Measurements from ENCODE around the gene OSBP2. TPM values are rescaled to one million over a fixed set of nuclear protein-coding genes. Genes with fewer than 3 reads are reported as not detected.

The OSBP2 gene
- total and polyA plus RNA-seq, 2 experiments from 2014 or later, result 2.1 to 2.9 TPM

DNA sequence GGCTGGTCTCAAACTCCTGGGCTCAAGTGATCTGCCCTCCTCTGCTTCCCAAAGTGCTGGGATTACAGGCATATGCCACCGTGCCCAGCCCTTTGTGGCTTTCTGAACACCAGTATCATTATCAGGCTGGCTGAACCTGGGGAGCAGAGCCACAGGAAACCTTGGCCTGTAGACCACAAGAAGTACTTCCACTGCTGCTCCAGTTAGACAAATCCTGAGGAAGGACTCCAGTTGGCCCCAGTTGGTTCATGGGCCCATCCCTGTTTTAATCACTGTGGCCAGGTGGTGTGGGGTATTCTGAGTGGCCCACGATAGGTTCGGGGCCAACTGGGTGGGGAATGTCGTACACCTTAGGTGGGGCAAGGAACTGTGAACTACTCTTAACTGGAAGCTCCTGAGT is 21.5 kb upstream of the OSBP2 start (continued):
- TF ChIP-seq POLR2AphosphoS5 (IDR thresholded peaks at IDR 0.05; ENCODE audit: low read depth) (no peak), EZH2phosphoT487 (IDR thresholded peaks at IDR 0.05; ENCODE audit: unreplicated experiment) (no peak), NANOG (IDR thresholded peaks at IDR 0.05; ENCODE audit: borderline replicate concordance) (no peak)
- TF ChIP-seq, protein P1, sequence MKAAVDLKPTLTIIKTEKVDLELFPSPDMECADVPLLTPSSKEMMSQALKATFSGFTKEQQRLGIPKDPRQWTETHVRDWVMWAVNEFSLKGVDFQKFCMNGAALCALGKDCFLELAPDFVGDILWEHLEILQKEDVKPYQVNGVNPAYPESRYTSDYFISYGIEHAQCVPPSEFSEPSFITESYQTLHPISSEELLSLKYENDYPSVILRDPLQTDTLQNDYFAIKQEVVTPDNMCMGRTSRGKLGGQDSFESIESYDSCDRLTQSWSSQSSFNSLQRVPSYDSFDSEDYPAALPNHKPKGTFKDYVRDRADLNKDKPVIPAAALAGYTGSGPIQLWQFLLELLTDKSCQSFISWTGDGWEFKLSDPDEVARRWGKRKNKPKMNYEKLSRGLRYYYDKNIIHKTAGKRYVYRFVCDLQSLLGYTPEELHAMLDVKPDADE (IDR thresholded peaks at IDR 0.05), result no peak

DNA sequence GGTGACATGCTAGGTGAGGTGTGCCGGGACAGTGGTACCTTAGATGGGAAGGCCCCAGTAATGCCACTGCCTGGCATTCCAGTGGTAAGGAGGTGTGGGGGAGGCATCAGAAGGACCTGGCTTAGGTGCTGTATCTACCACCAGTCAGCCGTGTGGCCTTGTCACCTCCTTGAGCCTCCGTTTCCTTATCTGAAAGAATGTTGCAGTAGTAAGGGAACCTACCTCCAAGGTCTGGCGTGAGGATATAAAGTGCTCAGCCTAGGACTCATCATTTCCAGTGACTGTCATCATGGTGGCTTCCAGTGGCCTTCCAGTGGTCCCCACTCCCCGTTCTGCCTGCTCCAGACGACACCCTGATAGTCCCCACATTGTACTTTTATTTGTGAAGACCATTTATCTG is 20.2 kb upstream of the OSBP2 start:
- Histone ChIP-seq H2AFZ (no peak overlapping the region), H3K4me2 (no peak overlapping the region), H3K4me1 (ENCODE audit: insufficient read depth) (no peaks in the 10 kb centered on the region), H3K27me3 (ENCODE audit: insufficient read depth) (0 out of 2 replicates have a peak, but pooled peaks cover 3% of the 10 kb centered on the region), H3F3A (replicated peaks; ENCODE audit: low read depth) (no peaks in the 10 kb centered on the region), H3K27ac (ENCODE audit: low read depth) (no peak overlapping the region), H3K79me2 (replicated peaks; ENCODE audit: insufficient read depth) (no peaks in the 10 kb centered on the region), H3K4me3 (no peak overlapping the region), H3K9me2 (ENCODE audit: insufficient read depth) (0 out of 2 replicates have a peak, but pooled peaks cover 4% of the 10 kb centered on the region), H3K36me3 (ENCODE audit: insufficient read depth) (no peaks in the 10 kb centered on the region), H4K20me1 (replicated peaks; ENCODE audit: insufficient read depth) (no peaks in the 10 kb centered on the region)
- H3K9me3 Mint-ChIP-seq, result no peaks in the 10 kb centered on the region
- TF ChIP-seq ZNF331 (CRISPR knock-in tag; IDR thresholded peaks at IDR 0.05; ENCODE audit: low read depth) (no peak), EZH2 (IDR thresholded peaks at IDR 0.05; ENCODE audit: low read depth, unreplicated experiment) (no peak), NANOG (IDR thresholded peaks at IDR 0.05; ENCODE audit: borderline replicate concordance) (no peak), CREB1 (CRISPR knock-in tag; IDR thresholded peaks at IDR 0.05; ENCODE audit: low read depth) (no peak)
- TF ChIP-seq, protein P2, sequence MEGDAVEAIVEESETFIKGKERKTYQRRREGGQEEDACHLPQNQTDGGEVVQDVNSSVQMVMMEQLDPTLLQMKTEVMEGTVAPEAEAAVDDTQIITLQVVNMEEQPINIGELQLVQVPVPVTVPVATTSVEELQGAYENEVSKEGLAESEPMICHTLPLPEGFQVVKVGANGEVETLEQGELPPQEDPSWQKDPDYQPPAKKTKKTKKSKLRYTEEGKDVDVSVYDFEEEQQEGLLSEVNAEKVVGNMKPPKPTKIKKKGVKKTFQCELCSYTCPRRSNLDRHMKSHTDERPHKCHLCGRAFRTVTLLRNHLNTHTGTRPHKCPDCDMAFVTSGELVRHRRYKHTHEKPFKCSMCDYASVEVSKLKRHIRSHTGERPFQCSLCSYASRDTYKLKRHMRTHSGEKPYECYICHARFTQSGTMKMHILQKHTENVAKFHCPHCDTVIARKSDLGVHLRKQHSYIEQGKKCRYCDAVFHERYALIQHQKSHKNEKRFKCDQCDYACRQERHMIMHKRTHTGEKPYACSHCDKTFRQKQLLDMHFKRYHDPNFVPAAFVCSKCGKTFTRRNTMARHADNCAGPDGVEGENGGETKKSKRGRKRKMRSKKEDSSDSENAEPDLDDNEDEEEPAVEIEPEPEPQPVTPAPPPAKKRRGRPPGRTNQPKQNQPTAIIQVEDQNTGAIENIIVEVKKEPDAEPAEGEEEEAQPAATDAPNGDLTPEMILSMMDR (conservative IDR thresholded peaks at IDR 0.05; ENCODE audit: low read depth in 2 of 2), result no peak
- TF ChIP-seq, protein P3, sequence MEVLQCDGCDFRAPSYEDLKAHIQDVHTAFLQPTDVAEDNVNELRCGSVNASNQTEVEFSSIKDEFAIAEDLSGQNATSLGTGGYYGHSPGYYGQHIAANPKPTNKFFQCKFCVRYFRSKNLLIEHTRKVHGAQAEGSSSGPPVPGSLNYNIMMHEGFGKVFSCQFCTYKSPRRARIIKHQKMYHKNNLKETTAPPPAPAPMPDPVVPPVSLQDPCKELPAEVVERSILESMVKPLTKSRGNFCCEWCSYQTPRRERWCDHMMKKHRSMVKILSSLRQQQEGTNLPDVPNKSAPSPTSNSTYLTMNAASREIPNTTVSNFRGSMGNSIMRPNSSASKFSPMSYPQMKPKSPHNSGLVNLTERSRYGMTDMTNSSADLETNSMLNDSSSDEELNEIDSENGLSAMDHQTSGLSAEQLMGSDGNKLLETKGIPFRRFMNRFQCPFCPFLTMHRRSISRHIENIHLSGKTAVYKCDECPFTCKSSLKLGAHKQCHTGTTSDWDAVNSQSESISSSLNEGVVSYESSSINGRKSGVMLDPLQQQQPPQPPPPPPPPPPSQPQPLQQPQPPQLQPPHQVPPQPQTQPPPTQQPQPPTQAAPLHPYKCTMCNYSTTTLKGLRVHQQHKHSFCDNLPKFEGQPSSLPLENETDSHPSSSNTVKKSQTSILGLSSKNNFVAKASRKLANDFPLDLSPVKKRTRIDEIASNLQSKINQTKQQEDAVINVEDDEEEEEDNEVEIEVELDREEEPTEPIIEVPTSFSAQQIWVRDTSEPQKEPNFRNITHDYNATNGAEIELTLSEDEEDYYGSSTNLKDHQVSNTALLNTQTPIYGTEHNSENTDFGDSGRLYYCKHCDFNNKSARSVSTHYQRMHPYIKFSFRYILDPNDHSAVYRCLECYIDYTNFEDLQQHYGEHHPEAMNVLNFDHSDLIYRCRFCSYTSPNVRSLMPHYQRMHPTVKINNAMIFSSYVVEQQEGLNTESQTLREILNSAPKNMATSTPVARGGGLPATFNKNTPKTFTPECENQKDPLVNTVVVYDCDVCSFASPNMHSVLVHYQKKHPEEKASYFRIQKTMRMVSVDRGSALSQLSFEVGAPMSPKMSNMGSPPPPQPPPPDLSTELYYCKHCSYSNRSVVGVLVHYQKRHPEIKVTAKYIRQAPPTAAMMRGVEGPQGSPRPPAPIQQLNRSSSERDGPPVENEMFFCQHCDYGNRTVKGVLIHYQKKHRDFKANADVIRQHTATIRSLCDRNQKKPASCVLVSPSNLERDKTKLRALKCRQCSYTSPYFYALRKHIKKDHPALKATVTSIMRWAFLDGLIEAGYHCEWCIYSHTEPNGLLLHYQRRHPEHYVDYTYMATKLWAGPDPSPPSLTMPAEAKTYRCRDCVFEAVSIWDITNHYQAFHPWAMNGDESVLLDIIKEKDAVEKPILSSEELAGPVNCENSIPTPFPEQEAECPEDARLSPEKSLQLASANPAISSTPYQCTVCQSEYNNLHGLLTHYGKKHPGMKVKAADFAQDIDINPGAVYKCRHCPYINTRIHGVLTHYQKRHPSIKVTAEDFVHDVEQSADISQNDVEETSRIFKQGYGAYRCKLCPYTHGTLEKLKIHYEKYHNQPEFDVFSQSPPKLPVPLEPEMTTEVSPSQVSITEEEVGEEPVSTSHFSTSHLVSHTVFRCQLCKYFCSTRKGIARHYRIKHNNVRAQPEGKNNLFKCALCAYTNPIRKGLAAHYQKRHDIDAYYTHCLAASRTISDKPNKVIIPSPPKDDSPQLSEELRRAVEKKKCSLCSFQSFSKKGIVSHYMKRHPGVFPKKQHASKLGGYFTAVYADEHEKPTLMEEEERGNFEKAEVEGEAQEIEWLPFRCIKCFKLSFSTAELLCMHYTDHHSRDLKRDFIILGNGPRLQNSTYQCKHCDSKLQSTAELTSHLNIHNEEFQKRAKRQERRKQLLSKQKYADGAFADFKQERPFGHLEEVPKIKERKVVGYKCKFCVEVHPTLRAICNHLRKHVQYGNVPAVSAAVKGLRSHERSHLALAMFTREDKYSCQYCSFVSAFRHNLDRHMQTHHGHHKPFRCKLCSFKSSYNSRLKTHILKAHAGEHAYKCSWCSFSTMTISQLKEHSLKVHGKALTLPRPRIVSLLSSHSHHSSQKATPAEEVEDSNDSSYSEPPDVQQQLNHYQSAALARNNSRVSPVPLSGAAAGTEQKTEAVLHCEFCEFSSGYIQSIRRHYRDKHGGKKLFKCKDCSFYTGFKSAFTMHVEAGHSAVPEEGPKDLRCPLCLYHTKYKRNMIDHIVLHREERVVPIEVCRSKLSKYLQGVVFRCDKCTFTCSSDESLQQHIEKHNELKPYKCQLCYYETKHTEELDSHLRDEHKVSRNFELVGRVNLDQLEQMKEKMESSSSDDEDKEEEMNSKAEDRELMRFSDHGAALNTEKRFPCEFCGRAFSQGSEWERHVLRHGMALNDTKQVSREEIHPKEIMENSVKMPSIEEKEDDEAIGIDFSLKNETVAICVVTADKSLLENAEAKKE (CRISPR knock-in tag; IDR thresholded peaks at IDR 0.05), result no peak
- H3K27me3 Mint-ChIP-seq (ENCODE audit: insufficient read depth, low read depth, poor library complexity), result no peaks in the 10 kb centered on the region
- ATAC-seq (no peak), DNase-seq (ENCODE audit: low spot score) (no peak)
- H3K4me1 Mint-ChIP-seq, result peaks cover 11% of the 10 kb centered on the region
- H3K4me3 Mint-ChIP-seq, result no peak overlapping the region
- no peaks in the 10 kb centered on the region for H3K36me3 Mint-ChIP-seq (ENCODE audit: low read depth)
- H3K27ac Mint-ChIP-seq, result no peak overlapping the region
